Inflammatory macrophage treated with lipopolysaccharide for 1 hour (primary cell): ENCODE results near the gene PPP4R3A.

Experiments used
- DNase-seq, 2 donors: peaks; one replicate each; pipeline ENCODE4 v3.0.0-alpha.2; 2020 to 2022

PPP4R3A gene

GRCh38 chr14:91503000-91503504 lies 7.1 kb downstream of the PPP4R3A start:
- DNase-seq = no peak

GRCh38 chr14:91501951-91502930 lies 7.9 kb downstream of the PPP4R3A start:
- no peak for DNase-seq

- DNase-seq = no peak
Measured at GRCh38 chr14:91501348-91501747, 8.8 kb downstream of the PPP4R3A start.

GRCh38 chr14:91496790-91497189 lies 13.3 kb downstream of the PPP4R3A start:
- no peak for DNase-seq

GRCh38 chr14:91494392-91495065 lies 15.6 kb downstream of the PPP4R3A start:
- peak in 1 of 2 donors; percentile 50 for DNase-seq

GRCh38 chr14:91493169-91493568 lies 16.9 kb downstream of the PPP4R3A start:
- no peak for DNase-seq

GRCh38 chr14:91484744-91485143 lies 25.4 kb downstream of the PPP4R3A start:
- DNase-seq = peak; percentile 38 to 45

GRCh38 chr14:91484186-91484585 lies 25.9 kb downstream of the PPP4R3A start:
- no peak for DNase-seq

- peak; percentile 21 to 28 for DNase-seq
Measured at GRCh38 chr14:91482263-91483013, 27.7 kb downstream of the PPP4R3A start.

- DNase-seq = no peak
Measured at GRCh38 chr14:91477388-91477787, 32.7 kb downstream of the PPP4R3A start.

- no peak for DNase-seq
Measured at GRCh38 chr14:91473046-91473445, 37.1 kb downstream of the PPP4R3A start.

GRCh38 chr14:91470216-91470615 lies 39.9 kb downstream of the PPP4R3A start:
- DNase-seq = no peak

- no peak for DNase-seq
Measured at GRCh38 chr14:91466192-91466591, 43.9 kb downstream of the PPP4R3A start.

- DNase-seq = no peak
Measured at GRCh38 chr14:91464615-91465205, 45.4 kb downstream of the PPP4R3A start.

- DNase-seq = no peak
Measured at GRCh38 chr14:91458612-91459011, 51.5 kb downstream of the PPP4R3A start.

GRCh38 chr14:91456283-91456682 lies 53.8 kb downstream of the PPP4R3A start:
- no peak for DNase-seq

GRCh38 chr14:91454580-91454979 lies 55.5 kb downstream of the PPP4R3A start:
- no peak for DNase-seq

GRCh38 chr14:91454155-91454554 lies 56.0 kb downstream of the PPP4R3A start:
- no peak for DNase-seq

- no peak for DNase-seq
Measured at GRCh38 chr14:91453744-91454143, 56.4 kb downstream of the PPP4R3A start.

GRCh38 chr14:91444335-91445020 lies 65.6 kb downstream of the PPP4R3A start:
- no peak for DNase-seq

- no peak for DNase-seq
Measured at GRCh38 chr14:91439345-91439744, 70.8 kb downstream of the PPP4R3A start.

- DNase-seq = no peak
Measured at GRCh38 chr14:91438845-91439244, 71.3 kb downstream of the PPP4R3A start.
